ENCODE results near the gene SYNDIG1. TPM values are rescaled to one million over a fixed set of nuclear protein-coding genes. Genes with fewer than 3 reads are reported as not detected.

Gene SYNDIG1
- total RNA-seq, 1 experiment from 2014 or later = 5.4 TPM

- no peak overlapping the region for H3K56ac ChIP-seq (ENCODE audit: insufficient read length, low read depth, low read length)
- H3K79me1 ChIP-seq (ENCODE audit: insufficient read depth, low read depth, low read length, poor library complexity, severe bottlenecking) = no peaks in the 10 kb centered on the region
- Mint-ChIP-seq H3K9me3 (no peaks in the 10 kb centered on the region), H3K36me3 (ENCODE audit: insufficient read depth in 1 of 3, low read depth in 3 of 3) (peaks cover 0 to 2% (median 0%) of the 10 kb centered on the region in 3 experiments; a peak in 2 of 7 replicates), H3K27ac (peak overlapping the region; percentile 12 to 76 (median 48); a peak in 3 of 7 replicates), H3K27me3 (ENCODE audit: low read depth) (no peaks in the 10 kb centered on the region; the same call in none of the 2 replicates), H3K4me1 (peaks cover 16 to 17% of the 10 kb centered on the region in 2 experiments), H3K4me3 (no peak overlapping the region; a peak in 1 of 5 replicates)
- H4K8ac ChIP-seq (replicated peaks; ENCODE audit: insufficient read length, low read depth, low read length) = no peak overlapping the region
- H4K5ac ChIP-seq (ENCODE audit: insufficient read length, low read depth, low read length) = no peak overlapping the region
- H3K23me2 ChIP-seq (ENCODE audit: insufficient read length, low read depth, low read length, poor library complexity, severe bottlenecking) = no peaks in the 10 kb centered on the region
- TF ChIP-seq CTCF (conservative IDR thresholded peaks at IDR 0.05) = no peak
- H2BK12ac ChIP-seq (ENCODE audit: insufficient read length, low read depth, low read length) = no peak overlapping the region
- no CpG with 5 or more reads among the region's 16 CpGs for WGBS (ENCODE audit: extremely low coverage, insufficient read length, low lambda C conversion rate)
- no peak overlapping the region for H3K23ac ChIP-seq (ENCODE audit: insufficient read length, low read depth, low read length)
- H3K27ac ChIP-seq (ENCODE audit: insufficient read length, low read depth, low read length) = no peak overlapping the region
- H3K79me2 ChIP-seq (ENCODE audit: insufficient read depth, low read length) = no peaks in the 10 kb centered on the region
- H3T11ph ChIP-seq (ENCODE audit: low read length) = no peak overlapping the region
- no peak overlapping the region for H2AK5ac ChIP-seq (ENCODE audit: insufficient read length, low read length)
- H2BK5ac ChIP-seq (ENCODE audit: insufficient read length, low read length) = no peak overlapping the region
- H4K20me1 ChIP-seq (ENCODE audit: control insufficient read depth, insufficient read depth, insufficient read length) = no peaks in the 10 kb centered on the region
- no peak overlapping the region for H2BK15ac ChIP-seq (ENCODE audit: low read depth, low read length)
- no peaks in the 10 kb centered on the region for H3K9me3 ChIP-seq (ENCODE audit: control insufficient read depth, low read depth, low read length)
- no peak overlapping the region for H2BK20ac ChIP-seq (ENCODE audit: low read depth, low read length, poor library complexity, severe bottlenecking)
- H3K4me1 ChIP-seq (ENCODE audit: insufficient read depth, low read length) = peaks cover 6% of the 10 kb centered on the region; the same call in 1 of the 2 replicates
- no peak overlapping the region for H3K14ac ChIP-seq (ENCODE audit: insufficient read depth, low read length)
- no peak overlapping the region for H3K4ac ChIP-seq (ENCODE audit: low read depth, low read length)
- H4K91ac ChIP-seq (ENCODE audit: insufficient read length, low read depth, low read length) = no peak overlapping the region
- no peak for DNase-seq
- H2BK120ac ChIP-seq (ENCODE audit: low read depth, low read length, poor library complexity, severe bottlenecking) = no peak overlapping the region
- H3K4me2 ChIP-seq (ENCODE audit: insufficient read depth, insufficient read length, low read length) = no peak overlapping the region
- H2AFZ ChIP-seq (ENCODE audit: low read length) = no peak overlapping the region
- no peaks in the 10 kb centered on the region for H3K27me3 ChIP-seq (ENCODE audit: insufficient read depth, low read length)
- H3K18ac ChIP-seq (ENCODE audit: insufficient read length, low read depth, low read length) = no peak overlapping the region
- H3K9ac ChIP-seq (ENCODE audit: extremely low read depth, insufficient read length, low read length) = no peak overlapping the region
Observed at GRCh38 chr20:24610341-24611115, 141.1 kb downstream of the SYNDIG1 start.
